HG03159 (cell line): Measurements from ENCODE around the gene SERPINE1.
A peak's percentile ranks its signal among the peaks of the same experiment; 100 is the strongest.
"Not testable (repeated sequence)": the region's sequence is repeated elsewhere in the genome, so short reads cannot be mapped to it uniquely, and the experiment has no call there.

Experiments
- ATAC-seq: cut with Tn5 transposase; IDR thresholded peaks from one replicate; pipeline ENCODE4 v1.9.1; 2021; ENCODE audit warnings: mild to moderate bottlenecking, moderate library complexity; ENCODE audit not compliant: unreplicated experiment

Gene SERPINE1

GRCh38 chr7:101121991-101122932 is 4.6 kb upstream of the SERPINE1 start:
- no peak for ATAC-seq

GRCh38 chr7:101122933-101123702 is 3.8 kb upstream of the SERPINE1 start:
- ATAC-seq = no peak

DNA sequence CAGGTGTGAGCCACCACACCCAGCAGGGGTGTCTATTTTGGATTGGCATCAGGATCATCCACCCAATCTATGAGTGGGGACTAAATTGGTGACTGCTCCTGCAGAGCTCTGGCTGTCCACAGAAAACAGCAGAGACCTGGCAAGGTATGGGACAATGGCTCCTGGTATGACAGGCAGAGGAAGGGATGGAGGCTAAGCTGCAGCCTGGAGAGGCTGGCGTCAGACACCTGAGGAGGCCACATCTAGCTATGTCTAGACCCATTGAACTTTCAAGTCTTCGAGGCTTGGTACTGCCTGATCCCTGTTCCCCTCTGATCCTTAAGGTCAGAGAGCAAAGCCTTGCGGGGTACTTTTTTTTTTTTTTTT is 3.2 kb upstream of the SERPINE1 start:
- ATAC-seq = no peak

GRCh38 chr7:101124376-101125056 is 2.4 kb upstream of the SERPINE1 start:
- no peak for ATAC-seq

- ATAC-seq = no peak
These were observed 784 bp upstream of the SERPINE1 start for GRCh38 chr7:101125989-101126650.

GRCh38 chr7:101127460-101128039 is 646 bp downstream of the SERPINE1 start:
- ATAC-seq = no peak

GRCh38 chr7:101128040-101128834 is 1.3 kb downstream of the SERPINE1 start:
- ATAC-seq = no peak

DNA sequence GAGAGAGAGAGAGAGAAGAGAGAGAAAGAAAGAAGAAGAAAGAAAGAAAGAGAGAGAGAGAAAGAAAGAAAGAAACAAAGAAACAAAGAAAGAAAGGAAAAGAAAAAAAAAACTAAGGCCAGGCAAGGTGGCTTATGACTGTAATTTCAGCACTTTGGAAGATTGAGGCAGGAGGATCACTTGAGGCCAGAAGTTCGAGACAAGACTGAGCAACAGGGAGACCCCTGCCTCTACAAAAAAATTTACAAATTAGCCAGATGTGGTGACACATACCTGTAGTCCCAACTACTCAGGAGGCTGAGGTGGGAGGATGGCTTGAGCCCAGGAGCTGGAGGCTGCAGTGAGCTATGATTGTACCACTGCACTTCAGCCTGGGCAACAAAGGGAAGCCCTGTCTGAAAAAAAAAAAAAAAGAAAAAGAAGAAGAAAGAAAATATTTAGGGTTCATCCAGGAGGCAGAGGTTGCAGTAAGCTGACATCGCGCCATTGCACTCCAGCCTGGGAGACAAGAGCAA is 2.8 kb downstream of the SERPINE1 start:
- ATAC-seq = no peak

DNA sequence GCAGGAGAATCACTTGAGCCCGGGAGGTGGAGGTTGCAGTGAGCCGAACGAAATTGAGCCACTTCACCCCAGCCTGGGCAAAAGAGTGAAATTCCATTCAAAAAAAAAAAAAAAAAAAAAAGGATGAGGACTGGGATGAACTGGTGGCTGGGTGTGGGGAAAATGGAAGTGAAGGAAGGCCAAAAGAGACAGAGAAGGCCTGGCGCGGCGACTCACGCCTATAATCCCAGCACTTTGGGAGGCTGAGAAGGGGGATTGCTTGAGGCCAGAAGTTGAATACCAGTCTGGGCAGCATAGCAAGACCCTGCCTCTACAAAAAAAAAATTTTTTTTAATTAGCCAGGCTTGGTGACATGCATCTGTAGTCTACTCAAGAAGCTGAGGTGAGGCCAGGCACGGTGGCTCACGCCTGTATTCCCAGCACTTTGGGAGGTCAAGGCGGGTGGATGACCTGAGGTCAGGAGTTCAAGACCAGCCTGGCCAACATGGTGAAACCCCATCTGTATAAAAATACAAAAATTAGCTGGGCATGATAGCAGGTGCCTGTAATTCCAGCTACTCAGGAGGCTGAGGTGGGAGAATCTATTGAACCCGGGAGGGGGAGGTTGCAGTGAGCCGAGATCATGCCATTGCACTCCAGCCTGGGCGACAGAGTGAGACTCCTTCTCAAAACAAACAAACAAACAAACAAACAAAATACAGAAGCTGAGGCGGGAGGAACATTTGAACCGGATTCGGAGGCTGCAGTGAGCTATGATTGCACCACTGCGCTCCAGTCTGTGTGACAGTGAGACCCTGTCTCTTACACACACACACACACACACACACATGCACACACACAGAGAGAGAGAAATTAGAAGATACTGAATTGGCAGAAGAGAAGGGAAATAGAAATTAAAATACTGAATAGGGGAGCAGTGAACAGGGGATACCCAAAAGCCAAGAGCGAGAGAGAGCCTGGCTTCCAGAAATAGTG is 6.0 kb downstream of the SERPINE1 start:
- not testable (repeated sequence) for ATAC-seq

DNA sequence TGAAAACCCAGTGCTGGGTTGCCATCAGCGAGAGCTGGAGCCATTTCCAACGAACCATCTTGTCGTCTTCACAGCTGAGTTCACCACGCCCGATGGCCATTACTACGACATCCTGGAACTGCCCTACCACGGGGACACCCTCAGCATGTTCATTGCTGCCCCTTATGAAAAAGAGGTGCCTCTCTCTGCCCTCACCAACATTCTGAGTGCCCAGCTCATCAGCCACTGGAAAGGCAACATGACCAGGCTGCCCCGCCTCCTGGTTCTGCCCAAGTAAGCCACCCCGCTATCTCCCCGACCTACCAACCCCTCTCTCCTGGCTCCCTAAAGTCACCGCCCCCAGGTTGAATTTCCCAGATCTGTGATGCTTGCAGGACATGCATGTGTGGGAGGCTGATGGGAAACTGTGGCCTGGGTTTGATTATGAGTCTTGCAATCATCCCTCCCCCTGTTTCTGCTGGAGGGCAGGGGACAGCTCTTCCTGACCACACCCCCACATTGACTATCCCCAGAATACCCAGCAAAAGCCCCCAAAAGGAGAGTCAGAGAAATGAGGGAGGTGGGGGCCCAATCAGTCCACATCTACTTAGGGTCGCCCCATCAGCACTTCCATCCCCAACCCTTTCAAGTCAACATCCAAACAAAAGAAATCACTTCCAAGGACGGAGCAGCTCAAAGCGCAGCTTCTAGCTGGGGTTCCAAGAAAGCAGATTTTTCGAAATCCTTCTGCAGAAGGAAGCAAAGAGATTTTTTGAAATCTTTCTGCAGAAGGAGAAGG is 6.9 kb downstream of the SERPINE1 start:
- ATAC-seq = no peak

DNA sequence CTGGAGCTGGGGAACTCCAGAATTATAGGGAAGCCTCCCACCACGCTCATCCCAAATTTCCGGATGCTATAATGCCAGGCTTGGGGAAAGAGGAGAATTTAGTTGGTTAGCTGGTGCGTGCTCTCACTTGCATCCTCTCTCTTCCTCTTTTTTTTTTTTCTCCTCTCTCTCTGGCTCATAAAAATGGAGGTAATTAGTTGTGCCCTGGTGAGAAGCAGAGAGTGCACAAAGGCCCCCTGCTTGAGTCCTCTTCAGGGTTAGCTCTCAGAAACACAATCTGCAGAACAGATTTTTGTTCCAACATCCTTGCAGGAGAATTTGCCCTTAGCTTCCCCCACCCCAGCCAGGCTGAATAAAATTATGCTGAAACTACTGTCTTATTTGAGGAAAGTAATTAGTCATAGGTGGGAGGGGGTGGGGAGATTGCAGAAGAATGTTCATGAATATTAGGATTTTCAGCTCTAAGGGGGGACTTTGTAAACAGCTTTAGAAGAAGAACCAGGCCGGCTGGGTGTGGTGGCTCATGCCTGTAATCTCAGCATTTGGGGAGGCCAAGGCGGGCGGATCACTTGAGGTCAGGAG is 7.6 kb downstream of the SERPINE1 start:
- ATAC-seq = no peak

GRCh38 chr7:101137651-101138212 is 10.8 kb downstream of the SERPINE1 start:
- no peak for ATAC-seq

GRCh38 chr7:101138213-101138870 is 11.4 kb downstream of the SERPINE1 start:
- ATAC-seq = peak; percentile 73

DNA sequence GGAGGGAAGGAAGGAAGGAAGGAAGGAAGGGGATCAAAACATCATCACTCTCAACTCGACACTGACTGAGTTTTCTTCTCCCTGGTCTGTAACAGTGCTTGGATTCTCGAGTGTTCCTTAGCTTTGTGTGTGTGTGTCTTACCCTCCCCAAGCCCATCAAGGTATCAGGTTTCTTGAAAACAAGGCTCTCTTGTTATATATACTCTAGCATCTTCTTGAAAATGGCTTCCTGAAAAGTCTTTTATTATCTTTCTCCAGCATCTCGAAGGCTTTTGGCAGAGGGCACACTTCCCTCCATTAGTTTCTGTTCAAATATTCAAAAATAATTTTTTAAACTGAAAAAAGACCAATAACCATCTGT is 13.4 kb downstream of the SERPINE1 start:
- no peak for ATAC-seq

- no peak for ATAC-seq
These were observed 14.0 kb downstream of the SERPINE1 start for GRCh38 chr7:101140746-101141382.
